Activated CD4-positive, alpha-beta T cell treated with anti-CD3 and anti-CD28 coated beads, Interleukin-2, amount 10 ng/mL, durations not matched to agents 7 days and 5 days (primary cell): ENCODE measurements around the gene PTPN7. TPM values are rescaled to one million over a fixed set of nuclear protein-coding genes. Genes with fewer than 3 reads are reported as not detected.

Experiments used
- total RNA-seq, 2 experiments: library from RNA; stranded (reverse); gene quantifications; one replicate each; pipeline ENCODE4 v1.2.3, GENCODE V29; 2021

Gene PTPN7
- total RNA-seq, 2 experiments from 2014 or later: 183 to 188 TPM

Other genes starting within 250 kb of the PTPN7 start
- not detected for gene LMOD1, start 214.1 kb downstream of the PTPN7 start, total RNA-seq
- gene TIMM17A, start 205.1 kb downstream of the PTPN7 start, total RNA-seq: 10 to 100 TPM; 42.8 to 45.1 TPM
- gene RNPEP, start 178.0 kb downstream of the PTPN7 start, total RNA-seq: 10 to 100 TPM; 31.0 to 32.8 TPM
- under 1 TPM; 0.22 to 0.56 TPM for gene ELF3, start 150.0 kb downstream of the PTPN7 start, total RNA-seq
- gene GPR37L1, start 37.7 kb downstream of the PTPN7 start, total RNA-seq: not detected
- 10 to 100 TPM; 51.6 to 53.8 TPM for gene ARL8A, start 15.9 kb downstream of the PTPN7 start, total RNA-seq
- gene LGR6, start 33.2 kb upstream of the PTPN7 start, total RNA-seq: not detected
- 10 to 100 TPM; 68.3 to 80.3 TPM for gene UBE2T, start 181.3 kb upstream of the PTPN7 start, total RNA-seq
- gene PPP1R12B, start 188.1 kb upstream of the PTPN7 start, total RNA-seq: 10 to 100 TPM; 20.2 to 25.0 TPM